GM18951 (cell line): ENCODE results near the gene KRTAP5-6.
"Not testable (repeated sequence)": the region's sequence is repeated elsewhere in the genome, so short reads cannot be mapped to it uniquely, and the experiment has no call there.

ENCODE experiments used
- POLR2A ChIP-seq: IDR thresholded peaks from 4 replicates; pipeline ENCODE4 v1.6.1; 2011; ENCODE audit warnings: mild to moderate bottlenecking; ENCODE audit not compliant: insufficient read length, insufficient read depth; ENCODE audit errors: extremely low read depth
- in situ Hi-C: fragments of 300-500 bp; cut with MboI; formaldehyde crosslinking; loops from one replicate; pipeline ENCODE4 v1.12.0; 2022; ENCODE audit warnings: low sequenced_read_pairs, mixed read lengths, inconsistent platforms; ENCODE audit not compliant: unreplicated experiment

The KRTAP5-6 gene

DNA sequence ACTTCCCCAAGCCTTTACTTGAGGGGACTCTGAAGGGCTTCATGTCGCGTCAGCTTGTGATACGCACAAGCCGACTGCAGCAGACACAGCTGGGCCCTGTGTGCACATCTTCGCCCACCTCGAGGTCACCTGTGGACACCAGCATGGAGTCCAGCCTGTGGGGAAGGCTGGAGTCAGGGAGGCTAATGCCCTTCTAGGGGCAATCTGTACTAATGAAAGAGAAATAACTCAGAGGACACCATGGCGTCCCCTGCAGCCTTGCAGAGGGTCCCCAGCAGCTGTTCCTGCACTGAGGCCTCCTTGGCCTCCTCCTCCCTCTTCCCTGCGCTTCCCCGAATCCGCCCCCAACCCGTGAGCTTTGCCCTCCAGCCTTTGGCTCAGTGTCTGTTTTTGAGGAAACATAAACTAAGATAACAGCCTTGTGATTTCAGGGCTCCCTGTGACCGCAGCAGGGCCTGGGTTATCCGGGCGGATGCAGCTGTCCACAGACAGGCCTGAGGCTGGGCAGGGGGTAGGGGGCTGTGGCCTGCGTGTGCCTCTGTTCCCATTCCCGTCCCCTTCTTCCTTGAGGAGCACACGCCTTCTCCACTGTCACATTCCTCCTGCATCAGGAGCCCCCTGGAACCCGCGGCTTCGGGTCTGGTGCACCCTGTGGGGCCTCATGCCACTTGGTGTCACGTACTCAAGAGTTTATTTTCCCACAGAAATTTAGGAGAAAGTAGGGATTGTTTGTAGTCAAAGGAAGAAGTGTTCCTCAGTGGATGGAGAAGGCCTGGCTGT, 42.4 kb upstream of the KRTAP5-6 start:
- no peak for TF ChIP-seq POLR2A
- in situ Hi-C loops: no loop called here

DNA sequence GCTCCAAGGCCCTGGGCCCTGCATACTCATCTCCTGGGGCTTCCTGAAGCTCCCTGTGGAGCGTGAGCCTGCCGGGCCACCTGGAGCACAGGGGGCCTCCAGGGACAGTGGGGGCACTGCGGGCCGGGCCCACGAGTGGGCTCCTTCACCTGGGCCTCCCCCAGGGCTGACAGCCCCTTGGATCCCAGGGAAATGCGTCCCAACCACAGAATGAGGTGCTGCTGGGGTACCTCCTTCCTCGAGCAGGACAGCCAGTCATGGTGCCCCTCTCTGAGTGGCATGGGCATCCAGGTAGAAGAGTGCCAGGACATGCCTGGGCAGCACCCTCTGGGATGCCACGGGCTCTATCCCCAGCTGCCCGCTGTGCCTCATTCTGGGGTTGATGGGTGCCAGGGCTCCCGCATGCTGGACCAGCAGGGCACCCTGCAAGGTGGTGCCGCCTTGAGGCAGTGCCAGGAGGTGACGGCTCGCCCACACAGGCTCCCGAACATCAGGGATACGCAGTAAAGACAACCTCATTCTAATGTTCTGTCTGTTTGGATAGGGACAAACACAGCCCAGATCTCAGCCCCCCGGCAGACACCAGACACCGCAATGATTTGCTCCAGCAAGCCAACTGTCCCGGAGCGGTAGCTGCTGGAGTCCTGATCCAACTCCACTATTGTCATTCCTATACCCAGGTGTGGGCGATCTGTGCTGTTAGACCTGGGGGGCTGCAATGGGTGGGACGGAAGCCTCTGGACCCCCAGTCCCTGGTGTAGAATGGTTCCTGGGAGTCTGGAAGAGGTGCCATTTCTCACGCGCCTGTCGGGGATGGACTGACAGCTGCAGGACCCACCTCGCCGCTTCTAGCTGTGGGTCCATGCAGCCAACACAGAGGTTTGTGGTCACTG, 41.6 kb upstream of the KRTAP5-6 start:
- in situ Hi-C loops: no loop called here
- TF ChIP-seq POLR2A: no peak

DNA sequence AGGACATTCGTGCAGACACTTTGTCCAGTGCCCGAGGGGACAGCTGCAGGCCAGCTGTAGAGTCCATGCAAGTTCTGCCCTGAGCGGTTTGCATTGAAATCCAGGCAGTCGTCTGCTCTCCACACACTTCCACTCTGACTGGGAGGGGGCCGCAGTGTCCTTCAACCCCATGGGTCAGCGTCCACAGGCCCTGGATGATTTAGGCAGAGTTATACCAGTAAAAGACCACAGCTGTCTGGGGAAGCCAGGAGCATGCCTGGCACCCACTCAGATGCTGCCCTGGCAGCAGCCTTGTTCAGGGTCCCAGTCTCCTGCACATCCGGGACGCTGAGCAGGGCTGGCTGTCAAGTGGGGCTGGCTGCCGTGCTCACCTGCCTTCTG, 40.9 kb upstream of the KRTAP5-6 start:
- in situ Hi-C loops: no loop called here
- no peak for TF ChIP-seq POLR2A

DNA sequence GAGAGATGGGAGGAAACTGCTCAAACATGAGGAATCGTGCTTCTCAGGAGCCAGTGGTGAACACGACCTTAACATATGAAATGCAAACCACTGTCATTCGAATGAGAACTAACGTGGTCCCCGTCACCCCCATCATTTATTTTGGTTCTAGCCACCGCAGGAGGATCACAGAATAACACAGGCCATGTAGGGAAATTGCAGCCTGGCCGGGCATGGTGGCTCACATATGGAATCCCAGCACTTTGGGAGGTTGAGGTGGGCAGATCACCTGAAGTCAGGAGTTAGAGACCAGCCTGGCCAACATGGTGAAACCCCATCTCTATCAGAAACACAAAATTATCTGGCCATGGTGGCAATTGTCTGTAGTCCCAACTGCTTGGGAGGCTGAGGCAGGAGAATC, 40.3 kb upstream of the KRTAP5-6 start:
- no peak for TF ChIP-seq POLR2A
- in situ Hi-C loops: no loop called here

DNA sequence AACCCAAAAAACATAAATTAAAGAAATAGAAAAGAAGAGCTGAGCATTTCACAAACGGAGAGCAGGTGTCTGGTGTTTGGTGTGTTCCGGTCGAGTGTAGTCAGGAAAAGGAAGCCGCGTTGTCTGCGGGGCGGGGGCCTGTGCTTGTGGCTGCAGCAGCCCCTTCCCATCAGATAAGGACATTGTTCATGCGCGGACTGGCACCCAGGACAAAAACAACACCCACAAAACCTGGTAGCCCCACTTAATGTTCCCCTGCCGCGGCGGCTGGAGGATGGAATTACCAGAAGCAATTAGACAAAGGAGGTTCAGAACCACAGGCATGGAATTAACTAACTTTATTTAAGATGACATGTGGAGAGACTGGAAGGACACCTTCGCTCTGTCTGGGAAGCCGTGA, 37.5 kb upstream of the KRTAP5-6 start:
- no peak for TF ChIP-seq POLR2A
- in situ Hi-C loops: no loop called here

DNA sequence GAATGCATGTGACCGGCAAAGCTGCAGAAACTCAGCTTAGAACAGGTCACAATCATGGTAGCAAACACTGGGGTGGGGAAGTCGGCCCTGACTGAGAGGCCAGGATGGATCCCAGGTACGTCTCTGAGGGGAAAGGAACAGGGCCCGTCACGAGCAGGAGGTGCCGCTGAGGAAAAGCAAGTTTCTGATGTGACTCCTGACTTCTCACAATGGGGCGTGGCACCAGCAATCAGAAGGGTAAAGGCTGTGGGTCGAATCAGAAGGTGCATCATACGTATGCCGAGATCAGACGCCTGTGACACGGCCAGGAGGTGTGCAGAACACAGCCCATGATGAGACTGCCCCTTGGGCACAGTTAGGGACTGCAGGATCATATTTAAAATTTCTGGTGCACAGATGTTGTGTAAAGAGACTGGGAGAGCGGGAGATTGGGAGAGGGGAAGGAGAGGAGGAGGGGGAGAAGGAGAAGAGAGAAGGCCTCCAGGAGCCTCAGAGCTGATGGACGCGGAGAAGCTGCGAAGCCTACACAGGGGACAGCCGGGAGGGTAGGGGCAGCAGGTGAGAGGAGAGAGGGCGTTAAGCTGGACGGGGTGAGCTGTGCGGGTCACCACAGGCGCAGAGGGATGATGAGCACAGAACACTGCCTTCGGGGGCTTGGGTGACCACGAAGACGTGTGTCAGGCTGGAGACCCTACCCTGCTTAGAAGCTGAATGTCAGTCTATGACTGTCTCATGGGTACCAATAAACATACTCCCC, 36.7 kb upstream of the KRTAP5-6 start:
- no peak for TF ChIP-seq POLR2A
- in situ Hi-C loops: no loop called here

DNA sequence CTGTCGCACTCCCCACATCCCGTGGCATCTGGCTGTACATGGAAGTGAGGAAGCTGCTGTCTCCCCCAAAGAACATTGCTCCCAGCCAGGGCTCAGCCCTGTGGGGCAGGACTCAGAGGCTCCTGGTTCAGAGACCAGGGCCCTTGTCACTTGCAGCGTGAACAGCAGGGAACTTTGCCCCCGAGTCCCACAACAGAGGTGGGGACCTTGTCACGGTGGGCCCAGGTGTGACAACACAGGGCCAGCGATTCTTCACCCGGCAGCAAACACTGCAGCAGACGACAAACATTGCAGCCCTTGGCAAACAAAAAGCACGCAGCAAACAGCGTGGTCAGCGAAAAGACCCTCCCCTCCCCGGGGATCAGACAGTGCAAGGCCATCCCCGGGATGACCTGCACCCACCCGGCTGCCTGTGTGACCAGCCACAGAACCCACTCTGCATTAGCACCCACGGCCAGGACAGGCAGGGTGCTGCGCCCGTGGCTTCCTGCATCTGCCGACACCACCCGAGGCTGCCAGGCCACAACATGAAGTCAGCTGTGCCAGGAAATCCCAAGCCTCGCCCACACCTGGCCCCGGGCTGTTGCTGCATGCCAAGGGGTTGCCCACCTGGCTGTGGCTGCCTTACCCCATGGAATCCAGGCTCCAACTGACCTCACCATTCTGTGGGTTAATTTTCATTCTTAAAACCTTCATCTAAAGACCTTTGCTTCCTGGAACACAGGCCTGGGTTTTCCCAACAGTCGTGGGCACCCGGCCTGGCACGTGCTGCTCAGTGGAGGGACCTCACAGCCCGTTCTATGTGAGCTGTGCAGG, 35.3 kb upstream of the KRTAP5-6 start:
- in situ Hi-C loops: not testable (repeated sequence)

DNA sequence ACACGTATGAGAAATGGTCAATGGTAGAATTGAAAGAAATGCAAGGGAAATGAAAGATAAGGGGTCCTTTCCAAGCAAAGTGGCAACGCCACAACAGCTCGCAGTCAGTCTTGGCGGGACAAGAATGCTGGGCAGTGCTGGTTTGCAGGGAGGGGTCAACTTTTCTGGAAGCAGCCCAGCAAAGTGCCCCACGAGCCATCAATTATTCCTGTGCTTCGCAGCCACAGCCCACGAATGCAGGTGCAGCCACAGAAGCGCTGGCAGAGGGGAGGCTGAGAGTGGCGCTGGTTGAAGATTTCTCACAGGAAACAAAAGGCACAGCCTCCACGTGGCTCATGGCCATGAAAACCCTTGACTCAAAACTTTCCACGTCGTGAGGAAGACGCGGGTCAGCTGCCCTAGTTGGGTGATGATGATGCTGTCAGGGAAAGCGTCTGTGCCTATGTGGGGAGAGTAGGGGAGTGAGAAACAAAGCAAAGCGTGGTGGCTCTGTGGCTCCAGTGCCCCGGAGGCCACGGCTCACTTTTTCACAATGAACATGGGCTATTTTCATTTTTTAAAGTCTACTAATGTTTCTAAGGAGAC, 34.2 kb upstream of the KRTAP5-6 start:
- in situ Hi-C loops: not testable (repeated sequence)

DNA sequence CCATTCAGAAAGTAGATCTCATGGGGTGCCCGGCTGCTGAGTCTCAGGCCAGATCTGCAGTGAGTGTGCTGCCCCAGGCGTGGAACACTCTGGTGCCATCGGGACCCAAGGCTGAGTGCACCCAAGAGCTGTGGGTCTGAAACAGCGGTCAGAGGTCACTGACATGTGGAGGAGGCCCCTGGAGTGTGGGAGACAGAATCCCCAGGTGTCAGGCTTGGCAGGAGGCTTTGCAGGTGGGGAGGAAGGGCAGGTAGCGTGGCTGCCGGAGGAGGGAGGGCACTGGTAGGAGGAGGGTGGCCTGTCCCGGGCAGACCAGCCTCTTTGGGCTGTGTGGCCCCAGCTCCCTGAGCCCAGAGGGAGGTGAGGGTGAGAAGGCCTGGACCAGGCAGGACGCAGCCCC, 31.7 kb upstream of the KRTAP5-6 start:
- no peak for TF ChIP-seq POLR2A
- in situ Hi-C loops: no loop called here

DNA sequence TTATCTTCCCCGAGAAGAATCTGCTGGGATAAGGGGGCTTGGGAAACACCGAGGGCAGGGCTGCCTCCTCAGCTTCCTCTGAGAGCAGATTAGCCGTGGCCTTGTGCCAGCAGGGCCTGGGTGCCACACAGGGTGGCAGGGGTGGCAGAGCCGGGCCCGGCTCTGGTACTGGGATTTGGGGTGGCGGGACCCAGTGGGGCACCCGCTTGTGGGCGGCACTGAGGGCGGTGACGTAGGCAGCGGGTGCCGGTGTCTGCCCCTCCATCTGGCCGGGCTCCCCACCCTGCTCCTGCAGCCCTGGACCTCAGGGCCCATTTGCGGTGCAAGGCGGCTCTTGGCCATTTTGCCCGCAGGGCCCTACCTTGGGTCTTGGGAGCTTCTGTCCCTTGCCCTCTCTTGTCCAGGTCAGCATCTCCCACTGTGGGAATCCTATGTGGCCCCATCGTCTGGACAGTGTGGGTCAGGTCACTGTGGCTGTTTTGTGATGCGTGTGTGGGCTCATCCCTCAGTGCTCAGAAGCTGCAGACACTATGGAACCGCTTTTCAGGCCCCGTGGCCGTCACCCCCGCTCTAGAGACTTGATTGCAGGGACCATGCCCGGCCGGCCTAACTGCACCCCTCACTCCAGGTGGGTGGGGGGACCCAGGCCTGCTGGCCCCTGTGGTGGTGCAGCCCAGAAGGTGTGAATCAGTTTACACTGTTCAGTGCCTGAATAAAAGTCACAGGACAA, 29.7 kb upstream of the KRTAP5-6 start:
- in situ Hi-C loops: no loop called here
- no peak for TF ChIP-seq POLR2A

DNA sequence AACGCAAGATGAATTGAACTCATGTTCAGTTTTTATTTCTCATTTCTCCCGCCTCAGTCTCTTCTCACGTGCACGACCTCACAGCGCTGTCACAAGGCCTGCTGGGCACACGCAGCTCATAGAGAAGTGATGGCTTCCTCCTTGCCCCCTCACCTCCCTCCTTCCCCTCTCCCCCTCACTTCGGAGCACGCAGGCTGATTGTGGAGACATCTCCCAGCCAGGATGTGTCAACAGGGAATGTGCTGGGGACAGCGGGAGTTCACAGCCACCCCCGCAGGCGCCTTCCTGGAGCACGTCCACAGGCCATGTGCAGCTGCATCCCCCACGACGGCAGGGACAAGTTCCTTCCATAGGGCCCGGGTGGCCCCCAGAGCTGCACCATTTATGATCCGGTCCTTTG, 29.1 kb upstream of the KRTAP5-6 start:
- TF ChIP-seq POLR2A: no peak
- in situ Hi-C loops: no loop called here

DNA sequence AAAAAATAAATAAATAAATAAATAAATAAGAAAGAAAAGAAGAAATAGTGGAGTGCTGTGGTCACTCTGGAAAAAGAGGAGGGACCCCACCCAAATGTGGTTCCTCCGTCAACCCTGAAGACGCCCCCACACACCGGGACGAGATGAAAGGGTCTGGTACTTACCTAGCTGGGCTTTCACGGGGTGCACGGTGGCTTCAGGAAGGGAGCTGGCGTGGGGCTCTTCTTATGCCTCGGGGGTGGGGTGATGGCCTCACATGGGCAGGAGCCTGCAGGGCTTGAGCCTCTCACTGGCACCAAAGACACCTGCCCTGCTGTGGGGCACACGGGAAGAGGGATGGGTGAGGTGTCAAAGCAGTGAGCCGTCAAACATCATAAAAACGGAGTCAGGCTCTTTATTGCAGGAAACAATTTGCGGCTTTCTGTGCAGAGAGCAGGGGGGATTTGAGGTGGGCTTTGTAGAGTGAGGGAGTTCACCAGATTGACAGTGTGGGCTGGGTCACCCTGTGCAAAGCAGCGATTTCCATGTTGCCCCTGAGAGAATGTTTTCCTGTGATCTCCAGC, 28.0 kb upstream of the KRTAP5-6 start:
- no peak for TF ChIP-seq POLR2A
- in situ Hi-C loops: no loop called here
